Measurements from ENCODE around the gene GON7.
"Not testable (repeated sequence)": the region's sequence is repeated elsewhere in the genome, so short reads cannot be mapped to it uniquely, and the experiment has no call there.

GON7 gene

GRCh38 chr14:93186466-93186865 lies 20.4 kb downstream of the GON7 start:
- no peak for DNase-seq (ENCODE audit: low spot score)
- CTCF ChIA-PET, result interaction anchor here (0.6 kb wide), 1 partner anchor 71 kb away, joined by 3 read pairs; no protein-coding TSS in a partner anchor
- TF ChIP-seq, protein P1, sequence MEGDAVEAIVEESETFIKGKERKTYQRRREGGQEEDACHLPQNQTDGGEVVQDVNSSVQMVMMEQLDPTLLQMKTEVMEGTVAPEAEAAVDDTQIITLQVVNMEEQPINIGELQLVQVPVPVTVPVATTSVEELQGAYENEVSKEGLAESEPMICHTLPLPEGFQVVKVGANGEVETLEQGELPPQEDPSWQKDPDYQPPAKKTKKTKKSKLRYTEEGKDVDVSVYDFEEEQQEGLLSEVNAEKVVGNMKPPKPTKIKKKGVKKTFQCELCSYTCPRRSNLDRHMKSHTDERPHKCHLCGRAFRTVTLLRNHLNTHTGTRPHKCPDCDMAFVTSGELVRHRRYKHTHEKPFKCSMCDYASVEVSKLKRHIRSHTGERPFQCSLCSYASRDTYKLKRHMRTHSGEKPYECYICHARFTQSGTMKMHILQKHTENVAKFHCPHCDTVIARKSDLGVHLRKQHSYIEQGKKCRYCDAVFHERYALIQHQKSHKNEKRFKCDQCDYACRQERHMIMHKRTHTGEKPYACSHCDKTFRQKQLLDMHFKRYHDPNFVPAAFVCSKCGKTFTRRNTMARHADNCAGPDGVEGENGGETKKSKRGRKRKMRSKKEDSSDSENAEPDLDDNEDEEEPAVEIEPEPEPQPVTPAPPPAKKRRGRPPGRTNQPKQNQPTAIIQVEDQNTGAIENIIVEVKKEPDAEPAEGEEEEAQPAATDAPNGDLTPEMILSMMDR (conservative IDR thresholded peaks at IDR 0.05; ENCODE audit: low read depth), result no peak
- no peak overlapping the region for H3K27ac ChIP-seq
- POLR2A ChIA-PET (ENCODE audit: low non-redundant PET), result interaction anchor here (0.6 kb wide), 1 partner anchor 138 kb away, joined by 6 read pairs; no protein-coding TSS in a partner anchor

GRCh38 chr14:93185349-93185720 lies 21.5 kb downstream of the GON7 start:
- TF ChIP-seq, protein P1 (conservative IDR thresholded peaks at IDR 0.05; ENCODE audit: low read depth), result no peak
- ChIA-PET CTCF (no interaction called here), POLR2A (ENCODE audit: low non-redundant PET) (interaction anchor here (0.6 to 1.8 kb wide), 2 partner anchors 22 to 450 kb away, joined by 3 to 6 read pairs; partner anchors contain the start of genes GON7 and UBR7)
- DNase-seq (ENCODE audit: low spot score), result no peak
- H3K27ac ChIP-seq, result peak overlapping the region; percentile 97

GRCh38 chr14:93184391-93185348 lies 22.2 kb downstream of the GON7 start, which contains the start of the genes LYSET and MOAP1:
LYSET (plus strand) TSS chr14:93185317; CDS start chr14:93185406, 89 bp downstream.
MOAP1 (minus strand) TSS chr14:93184897; CDS start chr14:93184242, 655 bp downstream.
- peak; percentile 87 for DNase-seq (ENCODE audit: low spot score)
- peak within 1 kb of the TSS; percentile 97 for H3K27ac ChIP-seq
- TF ChIP-seq, protein P1 (conservative IDR thresholded peaks at IDR 0.05; ENCODE audit: low read depth), result peak; percentile 30
- CTCF ChIA-PET, result interaction anchor here (0.6 to 1.0 kb wide), 2 partner anchors 34 to 232 kb away, joined by 3 to 4 read pairs; no protein-coding TSS in a partner anchor
- POLR2A ChIA-PET (ENCODE audit: low non-redundant PET), result interaction anchor here (0.6 to 1.8 kb wide), 2 partner anchors 22 to 450 kb away, joined by 3 to 6 read pairs; partner anchors contain the start of genes GON7 and UBR7

DNA sequence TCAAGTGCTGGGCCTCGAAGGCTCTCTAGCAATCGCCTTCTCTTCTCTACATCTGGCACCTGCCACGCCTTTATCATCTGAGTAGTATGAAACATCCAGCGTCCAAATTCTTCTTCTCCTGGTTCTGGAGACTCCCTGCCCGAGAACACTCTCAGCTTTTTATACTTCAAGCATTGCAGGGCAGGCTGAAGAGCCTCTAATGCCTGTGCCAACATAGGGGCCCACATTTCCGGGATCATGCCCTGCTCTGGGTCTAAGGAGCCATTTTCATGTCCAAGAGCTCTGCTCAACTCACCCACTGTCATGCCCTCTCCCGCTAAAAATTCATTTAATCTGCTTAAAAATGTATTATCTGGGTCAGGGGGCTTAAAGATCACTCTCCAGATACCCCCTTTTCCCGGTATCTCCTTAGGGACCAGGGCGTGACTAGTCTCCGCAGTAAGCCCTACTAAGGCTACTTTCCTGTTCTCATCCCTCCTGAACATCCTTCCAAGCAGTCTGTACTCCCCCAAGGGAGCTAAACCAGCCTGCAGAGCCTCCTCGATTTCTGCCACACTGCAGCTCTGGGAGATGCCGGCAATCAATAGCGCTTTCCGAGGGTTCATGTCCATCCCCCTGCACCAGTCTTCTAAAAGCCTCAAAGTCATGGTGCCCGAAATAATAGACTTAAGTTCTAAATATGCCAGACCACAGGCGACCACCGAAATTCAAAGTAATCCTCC lies 23.1 kb downstream of the GON7 start:
- peak overlapping the region; percentile 97 for H3K27ac ChIP-seq
- CTCF ChIA-PET, result interaction anchor here (0.8 to 1.0 kb wide), 3 partner anchors 10 to 231 kb away, joined by 3 to 5 read pairs (median 4); no protein-coding TSS in a partner anchor
- POLR2A ChIA-PET (ENCODE audit: low non-redundant PET), result interaction anchor here (0.6 to 1.4 kb wide), 2 partner anchors 9 to 23 kb away, joined by 4 to 9 read pairs; partner anchors contain the start of genes GON7 and UBR7
- TF ChIP-seq, protein P1 (conservative IDR thresholded peaks at IDR 0.05; ENCODE audit: low read depth), result no peak
- DNase-seq (ENCODE audit: low spot score), result no peak

DNA sequence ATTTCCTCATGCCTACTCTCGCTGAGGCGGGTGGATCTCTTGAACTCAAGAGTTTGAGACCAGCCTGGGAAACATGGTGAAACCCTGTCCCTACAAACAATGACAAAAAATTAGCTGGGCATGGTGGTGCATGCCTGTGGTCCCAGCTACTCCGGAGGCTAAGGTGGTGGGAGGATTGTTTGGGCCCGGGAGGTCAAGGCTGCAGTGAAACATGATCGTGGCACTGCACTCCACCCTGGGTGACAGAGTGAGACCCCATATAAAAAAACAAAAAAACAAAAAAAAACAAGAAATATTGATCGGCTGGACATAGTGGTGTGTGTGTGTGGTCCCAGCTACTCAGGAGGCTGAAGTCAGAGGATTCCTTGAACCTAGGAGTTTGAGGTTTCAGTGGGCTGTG lies 31.4 kb downstream of the GON7 start:
- ChIA-PET CTCF (interaction anchor here (0.9 kb wide), 1 partner anchor 223 kb away, joined by 5 read pairs; no protein-coding TSS in a partner anchor), POLR2A (ENCODE audit: low non-redundant PET) (no interaction called here)
- DNase-seq (ENCODE audit: low spot score), result no peak
- H3K27ac ChIP-seq, result no peak overlapping the region
- TF ChIP-seq, protein P1 (conservative IDR thresholded peaks at IDR 0.05; ENCODE audit: low read depth), result no peak

GRCh38 chr14:93174731-93175130 lies 32.1 kb downstream of the GON7 start:
- CTCF ChIA-PET, result interaction anchor here (0.6 kb wide), 1 partner anchor 228 kb away, joined by 5 read pairs; no protein-coding TSS in a partner anchor
- DNase-seq (ENCODE audit: low spot score); H3K27ac ChIP-seq; POLR2A ChIA-PET (ENCODE audit: low non-redundant PET): not testable (repeated sequence)
